GM12872 (cell line): ENCODE measurements around the gene MIF4GD.

Experiments used
- TF ChIP-seq, protein P1 (sequence below): IDR thresholded peaks from 3 replicates; pipeline ENCODE4 v1.5.1; 2011; ENCODE audit warnings: low read depth, mild to moderate bottlenecking, low read length, moderate library complexity; ENCODE audit not compliant: insufficient read depth

The MIF4GD gene, protein sequence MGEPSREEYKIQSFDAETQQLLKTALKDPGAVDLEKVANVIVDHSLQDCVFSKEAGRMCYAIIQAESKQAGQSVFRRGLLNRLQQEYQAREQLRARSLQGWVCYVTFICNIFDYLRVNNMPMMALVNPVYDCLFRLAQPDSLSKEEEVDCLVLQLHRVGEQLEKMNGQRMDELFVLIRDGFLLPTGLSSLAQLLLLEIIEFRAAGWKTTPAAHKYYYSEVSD

DNA sequence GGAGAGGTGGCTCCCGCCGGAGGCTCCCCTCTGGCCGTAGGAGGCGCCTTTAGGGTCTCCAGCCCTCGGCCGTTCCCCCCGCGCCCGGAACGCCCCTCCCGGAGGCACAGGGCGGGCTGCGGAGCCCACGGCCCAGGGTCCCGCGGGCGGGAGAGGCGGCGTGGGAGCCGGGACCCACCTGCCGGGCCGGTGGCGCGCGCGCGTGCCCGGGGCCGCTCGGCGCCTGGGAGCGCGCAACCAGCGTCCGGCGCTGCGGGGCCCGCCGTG, at the start of gene MIF4GD:
Gene MIF4GD, minus strand, starts transcription at position 266 of the 267 bp plus-strand sequence. CDS start 1,036 bp downstream, outside the sequence.
- TF ChIP-seq, protein P1, sequence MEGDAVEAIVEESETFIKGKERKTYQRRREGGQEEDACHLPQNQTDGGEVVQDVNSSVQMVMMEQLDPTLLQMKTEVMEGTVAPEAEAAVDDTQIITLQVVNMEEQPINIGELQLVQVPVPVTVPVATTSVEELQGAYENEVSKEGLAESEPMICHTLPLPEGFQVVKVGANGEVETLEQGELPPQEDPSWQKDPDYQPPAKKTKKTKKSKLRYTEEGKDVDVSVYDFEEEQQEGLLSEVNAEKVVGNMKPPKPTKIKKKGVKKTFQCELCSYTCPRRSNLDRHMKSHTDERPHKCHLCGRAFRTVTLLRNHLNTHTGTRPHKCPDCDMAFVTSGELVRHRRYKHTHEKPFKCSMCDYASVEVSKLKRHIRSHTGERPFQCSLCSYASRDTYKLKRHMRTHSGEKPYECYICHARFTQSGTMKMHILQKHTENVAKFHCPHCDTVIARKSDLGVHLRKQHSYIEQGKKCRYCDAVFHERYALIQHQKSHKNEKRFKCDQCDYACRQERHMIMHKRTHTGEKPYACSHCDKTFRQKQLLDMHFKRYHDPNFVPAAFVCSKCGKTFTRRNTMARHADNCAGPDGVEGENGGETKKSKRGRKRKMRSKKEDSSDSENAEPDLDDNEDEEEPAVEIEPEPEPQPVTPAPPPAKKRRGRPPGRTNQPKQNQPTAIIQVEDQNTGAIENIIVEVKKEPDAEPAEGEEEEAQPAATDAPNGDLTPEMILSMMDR, result no peak

DNA sequence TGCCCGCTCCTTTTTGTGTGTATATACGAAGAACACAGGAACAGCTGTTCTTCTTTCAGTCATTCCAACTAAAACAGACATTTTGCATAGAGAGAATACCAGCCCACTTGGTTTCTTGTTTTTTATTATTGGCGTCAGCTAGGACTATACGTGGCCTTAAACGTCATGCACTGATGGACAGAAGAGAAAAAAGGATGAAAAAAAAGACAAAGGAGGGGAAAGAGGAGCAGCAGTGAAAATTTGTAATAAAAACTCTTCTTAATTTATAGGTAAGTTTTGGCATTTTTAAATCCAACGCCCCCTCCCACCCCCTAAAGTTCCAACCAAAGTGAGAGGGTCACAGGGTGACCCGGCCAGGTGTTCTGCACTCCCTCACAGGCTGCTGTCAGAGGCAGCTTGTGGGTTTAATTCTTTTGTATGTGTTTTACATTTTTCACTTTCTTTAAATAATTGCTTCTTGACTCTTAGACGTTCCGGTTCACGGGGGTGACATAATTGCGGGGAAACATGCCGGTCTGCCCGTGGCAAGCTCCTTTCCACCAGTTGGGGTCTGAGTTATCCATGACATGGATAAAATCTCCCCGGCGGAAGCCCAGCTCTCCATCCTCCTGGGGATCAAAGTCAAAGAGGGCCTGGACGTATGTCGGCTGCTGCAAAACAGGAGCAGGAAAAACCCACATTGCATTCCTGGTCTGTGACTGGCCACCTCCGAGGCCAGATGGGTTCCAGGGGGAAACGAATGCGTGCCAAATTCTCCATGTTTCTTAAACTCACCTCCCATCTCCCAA, 49.1 kb upstream of the MIF4GD start:
- TF ChIP-seq, protein P1, result 0 out of 3 replicates have a peak, but pooled peaks have one; percentile 5

DNA sequence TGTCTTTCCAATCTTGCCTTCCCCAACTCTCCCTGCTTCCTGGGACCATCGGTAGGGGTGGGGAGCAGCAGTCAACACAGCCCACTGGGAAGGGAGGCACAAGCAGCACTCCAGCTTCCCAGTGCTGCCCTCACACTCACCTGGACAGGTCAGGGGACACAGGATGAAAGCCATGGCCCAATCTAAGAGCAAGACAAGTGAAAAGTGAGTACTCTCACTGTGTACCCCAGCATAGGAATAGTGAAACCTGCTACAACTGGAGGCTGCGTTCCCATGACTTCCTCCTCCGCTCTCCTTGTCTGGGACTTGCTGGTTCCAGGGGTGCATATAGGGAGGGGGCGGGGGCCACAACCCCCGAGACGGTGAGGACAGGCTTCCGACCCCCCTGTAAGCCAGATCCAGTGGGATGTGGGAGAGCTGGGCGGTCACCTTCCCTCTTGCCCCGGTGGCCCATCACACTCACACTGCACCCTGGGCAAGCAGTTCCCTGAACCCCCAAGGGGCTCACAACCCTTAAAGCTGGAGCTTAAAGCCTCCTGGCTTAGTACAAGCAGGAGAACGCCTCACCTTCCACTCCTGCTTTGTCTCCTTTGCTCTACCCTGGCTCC, 47.7 kb upstream of the MIF4GD start:
- TF ChIP-seq, protein P1, result no peak

DNA sequence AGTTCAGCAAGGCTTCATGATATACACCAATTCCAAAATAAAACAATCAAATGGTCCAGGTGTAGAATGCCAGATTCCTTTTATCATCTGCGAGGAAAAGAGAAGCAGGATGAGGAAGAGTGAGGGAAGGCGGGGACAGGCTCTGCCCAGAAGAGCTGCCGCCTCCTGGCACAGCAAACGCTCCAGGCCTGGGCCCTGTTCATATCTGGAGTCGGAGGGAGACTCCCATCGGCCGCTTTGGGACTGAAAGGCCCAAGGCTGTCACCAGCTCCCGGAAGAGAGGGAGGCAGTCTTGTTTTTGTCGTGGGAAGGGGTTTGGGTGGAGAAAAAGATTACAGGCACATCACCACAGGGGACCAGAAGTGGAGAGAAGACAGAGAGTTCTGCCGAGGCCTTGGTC, 47.2 kb upstream of the MIF4GD start:
- TF ChIP-seq, protein P1, result no peak

DNA sequence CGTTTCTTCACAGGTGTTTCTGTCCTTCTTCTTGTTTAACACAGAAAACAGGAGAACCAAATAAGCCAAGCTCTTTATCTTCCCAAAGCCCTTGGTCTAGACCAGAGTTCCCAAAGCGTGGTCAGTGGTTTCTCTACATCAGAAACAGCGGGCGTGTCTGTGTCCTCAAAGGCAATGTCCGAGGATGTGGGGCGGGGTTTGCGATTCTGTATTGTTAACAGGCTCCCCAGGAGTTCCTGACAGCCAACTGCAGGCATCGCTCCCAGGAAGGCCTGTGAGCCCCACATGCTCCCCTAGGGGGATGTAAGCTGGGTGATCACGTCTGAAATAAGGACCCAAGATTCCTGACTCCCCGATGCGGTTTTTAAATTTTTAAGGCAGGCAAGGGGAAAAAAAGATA, 46.6 kb upstream of the MIF4GD start:
- TF ChIP-seq, protein P1, result no peak

DNA sequence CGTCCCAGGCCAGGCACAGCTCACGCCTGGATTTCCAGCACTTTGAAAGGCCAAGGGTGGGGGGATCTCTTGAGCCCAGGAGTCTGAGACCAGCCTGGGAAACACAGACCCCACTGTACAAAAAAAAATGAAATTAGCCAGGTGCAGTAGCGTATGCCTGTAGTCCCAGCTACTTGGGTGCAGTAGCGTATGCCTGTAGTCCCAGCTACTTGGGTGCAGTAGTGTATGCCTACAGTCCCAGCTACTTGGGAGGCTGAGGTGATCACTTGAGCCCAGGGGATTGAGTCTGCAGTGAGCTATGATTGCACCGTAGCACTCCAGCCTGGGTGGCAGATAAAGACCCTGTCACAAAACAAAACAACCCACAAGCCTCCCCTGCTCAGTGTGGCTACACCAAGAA, 45.2 kb upstream of the MIF4GD start:
- TF ChIP-seq, protein P1, result no peak

DNA sequence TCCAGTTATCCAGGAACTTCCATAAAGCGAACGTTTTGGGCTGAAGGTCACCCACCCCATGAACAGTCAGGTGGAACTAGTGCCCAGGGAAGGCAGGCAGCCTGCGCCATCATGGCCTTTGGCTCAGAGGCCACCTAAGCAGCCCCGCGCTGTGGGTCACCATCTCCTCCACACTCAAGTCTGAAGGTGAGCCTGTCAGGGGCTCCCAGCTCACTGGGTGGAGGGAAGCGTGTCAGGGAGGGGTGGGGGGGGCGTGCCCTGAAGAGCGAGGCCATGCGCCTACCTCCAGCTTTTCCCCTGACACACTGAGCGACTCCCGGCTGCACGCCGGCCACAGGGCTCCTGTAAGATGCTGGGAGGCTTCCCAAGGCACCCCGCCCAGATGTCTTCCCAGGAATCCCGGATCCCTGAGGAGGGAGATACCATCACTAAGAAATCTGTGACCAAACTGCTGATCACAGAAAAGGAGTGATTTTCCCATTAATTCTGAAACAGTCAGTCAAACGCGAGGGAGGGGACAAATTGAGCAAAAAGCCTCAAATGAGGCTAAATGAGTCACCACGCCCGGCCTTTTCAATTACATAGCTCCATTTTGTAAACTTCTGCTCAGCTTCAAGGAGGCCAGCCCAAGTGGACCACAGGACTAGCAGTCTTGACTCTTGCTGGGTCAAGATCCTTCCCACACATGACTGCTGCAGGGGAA, 44.7 kb upstream of the MIF4GD start:
- TF ChIP-seq, protein P1, result no peak
